Spleen (tissue), 7 donors: ENCODE data around the gene EHMT2.

Experiments
- CTCF ChIP-seq, 11 experiments: fragments of 200-600 bp in 7 of 11; fragments of 450-650 bp in 4 of 11; sonication (generic) in 4 of 11; IDR thresholded peaks in 8 of 11; conservative IDR thresholded peaks in 3 of 11; 1 replicate in 7 of 11; 2 replicates in 4 of 11; pipeline versions ENCODE4 v1.4.0 to v1.8.0; 2016 to 2021; ENCODE audit warnings: antibody characterized with exemption in 11 of 11, inconsistent platforms in 4 of 11, mild to moderate bottlenecking in 1 of 11
- POLR2A ChIP-seq, 3 donors: fragments of 450-650 bp; IDR thresholded peaks; one replicate each; pipeline ENCODE4 v1.5.1; 2017; ENCODE audit warnings: antibody characterized with exemption in 3 of 3, mild to moderate bottlenecking in 1 of 3
- POLR2AphosphoS5 ChIP-seq, 3 donors: sonication (generic); formaldehyde crosslinking; IDR thresholded peaks; one replicate each; pipeline ENCODE4 v1.5.1; 2017; ENCODE audit warnings: antibody characterized with exemption in 3 of 3
- donor health status: DM: no; HTN: no; CAD: no; lungs with moderate emphysema.
- donor health status: DM: no; HTN: no; CAD: no.
- donor health status: DM: no; HTN: no; CAD: no.

DNA sequence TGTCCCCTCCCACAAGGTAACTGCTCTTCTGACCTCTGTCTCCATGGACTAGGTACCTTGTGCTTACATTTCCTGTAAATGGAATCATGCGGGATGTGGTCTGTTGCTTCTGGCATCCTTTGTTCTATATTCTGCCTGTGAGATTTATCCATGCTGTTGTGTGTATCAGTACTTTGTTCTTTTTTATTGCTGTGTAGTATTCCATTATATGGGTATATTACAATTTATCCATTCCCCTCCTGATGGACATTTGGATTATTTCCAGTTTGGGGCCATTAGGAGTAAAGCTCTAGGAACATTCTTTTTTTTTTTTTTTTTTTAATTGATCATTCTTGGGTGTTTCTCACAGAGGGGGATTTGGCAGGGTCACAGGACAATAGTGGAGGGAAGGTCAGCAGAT lies 33.5 kb upstream of the EHMT2 start:
- TF ChIP-seq CTCF (IDR thresholded peaks at IDR 0.05 in 8 of 11, conservative IDR thresholded peaks at IDR 0.05 in 3 of 11) (no peak), POLR2A (IDR thresholded peaks at IDR 0.05) (no peak), POLR2AphosphoS5 (IDR thresholded peaks at IDR 0.05) (no peak)
